Vagina (tissue), 2 donors: ENCODE data around the gene MACROD2. TPM values are rescaled to one million over a fixed set of nuclear protein-coding genes. Genes with fewer than 3 reads are reported as not detected.

Source experiments
- DNase-seq, 2 donors: peaks; one replicate each; pipeline ENCODE4 v3.0.0-alpha.2; 2017; ENCODE audit errors: extremely low spot score in 2 of 2
- H3K27ac ChIP-seq: fragments of 200-600 bp; sonication (generic); one replicate; pipeline ENCODE4 v1.5.1; 2019
- H3K27me3 ChIP-seq: fragments of 200-600 bp; sonication (generic); one replicate; pipeline ENCODE4 v1.5.1; 2019
- H3K36me3 ChIP-seq, 2 donors: fragments of 200-600 bp; sonication (generic); one replicate each; pipeline ENCODE4 v1.5.1; 2017 to 2019
- H3K4me1 ChIP-seq: fragments of 200-600 bp; sonication (generic); one replicate; pipeline ENCODE4 v1.5.1; 2019
- H3K4me3 ChIP-seq, 2 donors: fragments of 200-600 bp; sonication (generic); 1 replicate in 1 of 2; 2 replicates in 1 of 2; pipeline ENCODE4 v1.5.1; 2016 to 2019
- H3K9me3 ChIP-seq: fragments of 200-600 bp; sonication (generic); one replicate; pipeline ENCODE4 v1.5.1; 2019
- POLR2A ChIP-seq, 2 donors: fragments of 450-650 bp; IDR thresholded peaks; one replicate each; pipeline ENCODE4 v1.6.1; 2017; ENCODE audit warnings: antibody characterized with exemption in 2 of 2, mild to moderate bottlenecking in 2 of 2, moderate library complexity in 2 of 2
- POLR2AphosphoS5 ChIP-seq, 2 donors: sonication (generic); formaldehyde crosslinking; IDR thresholded peaks; one replicate each; pipeline ENCODE4 v1.9.0; 2017; ENCODE audit warnings: antibody characterized with exemption in 2 of 2, mild to moderate bottlenecking in 2 of 2, low read depth in 1 of 2; ENCODE audit not compliant: insufficient read depth in 1 of 2
- intact Hi-C: fragments of 100-400 bp; cut with DNase I; formaldehyde crosslinking; loops from one replicate; pipeline ENCODE4 v1.15.1; 2023
- total RNA-seq: library from RNA; depleted of rRNA; stranded (reverse); fragments of >200 nt; gene quantifications from one replicate; pipeline ENCODE4 v1.2.3, GENCODE V29; 2016
- TF ChIP-seq, protein P1 (sequence below), 3 experiments: fragments of 450-650 bp in 2 of 3; fragments of 200-600 bp in 1 of 3; sonication (generic) in 1 of 3; IDR thresholded peaks; one replicate each; pipeline ENCODE4 v1.5.1; 2017 to 2019; ENCODE audit warnings: antibody characterized with exemption in 3 of 3, mild to moderate bottlenecking in 2 of 3, moderate library complexity in 2 of 3

Gene MACROD2
- total RNA-seq, 1 donor from 2014 or later = 12.5 TPM

DNA sequence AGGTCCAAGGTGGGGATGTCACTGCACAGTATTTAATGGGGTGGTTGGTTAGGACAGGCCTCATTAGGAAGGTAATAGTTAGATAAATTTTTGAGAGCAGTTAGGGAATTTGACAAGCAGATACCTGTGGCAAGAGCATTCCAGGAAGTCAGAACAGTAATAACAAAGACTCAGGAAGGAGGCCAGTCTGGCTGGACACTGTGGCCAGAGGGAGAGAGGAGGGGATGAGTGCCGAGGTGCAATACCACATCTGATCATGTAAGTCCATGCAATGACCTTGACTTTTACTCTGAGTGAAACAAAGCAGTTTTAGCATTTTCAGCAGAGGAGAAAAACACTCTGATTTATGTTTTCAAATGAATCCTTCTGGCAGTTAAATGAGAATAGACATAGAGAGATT, 1332.8 kb downstream of the MACROD2 start:
- Histone ChIP-seq H3K4me1 (no peaks in the 10 kb centered on the region), H3K36me3 (no peaks in the 10 kb centered on the region), H3K27ac (no peak overlapping the region), H3K9me3 (no peaks in the 10 kb centered on the region), H3K27me3 (no peaks in the 10 kb centered on the region), H3K4me3 (no peak overlapping the region)
- TF ChIP-seq, protein P1, sequence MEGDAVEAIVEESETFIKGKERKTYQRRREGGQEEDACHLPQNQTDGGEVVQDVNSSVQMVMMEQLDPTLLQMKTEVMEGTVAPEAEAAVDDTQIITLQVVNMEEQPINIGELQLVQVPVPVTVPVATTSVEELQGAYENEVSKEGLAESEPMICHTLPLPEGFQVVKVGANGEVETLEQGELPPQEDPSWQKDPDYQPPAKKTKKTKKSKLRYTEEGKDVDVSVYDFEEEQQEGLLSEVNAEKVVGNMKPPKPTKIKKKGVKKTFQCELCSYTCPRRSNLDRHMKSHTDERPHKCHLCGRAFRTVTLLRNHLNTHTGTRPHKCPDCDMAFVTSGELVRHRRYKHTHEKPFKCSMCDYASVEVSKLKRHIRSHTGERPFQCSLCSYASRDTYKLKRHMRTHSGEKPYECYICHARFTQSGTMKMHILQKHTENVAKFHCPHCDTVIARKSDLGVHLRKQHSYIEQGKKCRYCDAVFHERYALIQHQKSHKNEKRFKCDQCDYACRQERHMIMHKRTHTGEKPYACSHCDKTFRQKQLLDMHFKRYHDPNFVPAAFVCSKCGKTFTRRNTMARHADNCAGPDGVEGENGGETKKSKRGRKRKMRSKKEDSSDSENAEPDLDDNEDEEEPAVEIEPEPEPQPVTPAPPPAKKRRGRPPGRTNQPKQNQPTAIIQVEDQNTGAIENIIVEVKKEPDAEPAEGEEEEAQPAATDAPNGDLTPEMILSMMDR (IDR thresholded peaks at IDR 0.05) = no peak
- TF ChIP-seq POLR2AphosphoS5 (IDR thresholded peaks at IDR 0.05; ENCODE audit: insufficient read depth in 1 of 2, low read depth in 1 of 2) = no peak
- no peak for TF ChIP-seq POLR2A (IDR thresholded peaks at IDR 0.05)
- no peak for DNase-seq
- intact Hi-C loops = no loop called here

DNA sequence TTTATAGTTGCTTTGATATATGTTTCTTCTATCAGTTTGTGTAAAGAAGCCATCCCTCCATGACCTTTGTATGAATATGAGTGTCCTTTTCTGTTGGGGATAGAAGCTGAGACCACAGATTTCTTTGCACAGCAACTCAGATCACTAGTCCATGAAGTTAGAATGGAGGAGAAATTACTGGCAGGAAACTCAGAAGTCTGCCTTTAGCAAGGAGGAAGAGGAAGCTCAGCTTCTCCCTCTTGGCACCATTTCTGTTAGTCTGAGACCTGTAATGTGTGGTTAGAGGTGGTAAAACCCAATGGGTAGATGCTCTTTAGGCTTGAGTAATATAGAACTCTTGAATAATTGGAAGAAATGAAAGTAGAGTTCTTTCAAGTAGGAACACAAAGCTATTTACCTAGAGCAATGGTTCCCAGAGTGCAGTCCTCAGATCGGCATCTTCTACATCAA, 1337.4 kb downstream of the MACROD2 start:
- Histone ChIP-seq H3K9me3 (no peaks in the 10 kb centered on the region), H3K4me1 (no peaks in the 10 kb centered on the region), H3K27me3 (no peaks in the 10 kb centered on the region), H3K27ac (no peak overlapping the region), H3K4me3 (no peak overlapping the region), H3K36me3 (no peaks in the 10 kb centered on the region)
- no peak for DNase-seq
- TF ChIP-seq POLR2AphosphoS5 (IDR thresholded peaks at IDR 0.05; ENCODE audit: insufficient read depth in 1 of 2, low read depth in 1 of 2) = no peak
- TF ChIP-seq POLR2A (IDR thresholded peaks at IDR 0.05) = no peak
- TF ChIP-seq, protein P1 (IDR thresholded peaks at IDR 0.05) = no peak
- intact Hi-C loops = no loop called here

DNA sequence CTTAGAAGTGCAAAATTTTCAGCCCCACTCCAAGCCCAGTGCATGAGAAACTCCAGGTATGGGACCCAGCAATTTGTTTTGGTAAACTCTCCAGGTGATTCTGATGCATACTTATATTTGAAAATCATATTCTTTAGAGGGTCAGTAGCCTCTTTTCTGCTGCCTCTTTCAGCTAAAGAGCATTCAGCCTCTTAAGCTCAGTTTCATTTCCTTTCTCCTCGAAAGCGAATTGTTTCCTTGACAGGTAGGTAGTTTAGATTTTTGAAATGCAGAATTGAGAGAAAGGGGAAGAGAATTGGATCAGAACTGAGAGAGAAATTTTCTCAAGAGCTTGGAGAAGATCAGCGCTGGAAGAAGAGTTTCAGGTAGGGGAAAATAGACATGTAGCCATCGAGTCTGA, 1337.9 kb downstream of the MACROD2 start:
- TF ChIP-seq POLR2AphosphoS5 (IDR thresholded peaks at IDR 0.05; ENCODE audit: insufficient read depth in 1 of 2, low read depth in 1 of 2) (no peak), POLR2A (IDR thresholded peaks at IDR 0.05) (no peak)
- TF ChIP-seq, protein P1 (IDR thresholded peaks at IDR 0.05) = no peak
- Histone ChIP-seq H3K4me1 (no peaks in the 10 kb centered on the region), H3K9me3 (no peaks in the 10 kb centered on the region), H3K36me3 (no peaks in the 10 kb centered on the region), H3K4me3 (no peak overlapping the region), H3K27ac (no peak overlapping the region), H3K27me3 (no peaks in the 10 kb centered on the region)
- intact Hi-C loops = no loop called here
- DNase-seq = no peak

DNA sequence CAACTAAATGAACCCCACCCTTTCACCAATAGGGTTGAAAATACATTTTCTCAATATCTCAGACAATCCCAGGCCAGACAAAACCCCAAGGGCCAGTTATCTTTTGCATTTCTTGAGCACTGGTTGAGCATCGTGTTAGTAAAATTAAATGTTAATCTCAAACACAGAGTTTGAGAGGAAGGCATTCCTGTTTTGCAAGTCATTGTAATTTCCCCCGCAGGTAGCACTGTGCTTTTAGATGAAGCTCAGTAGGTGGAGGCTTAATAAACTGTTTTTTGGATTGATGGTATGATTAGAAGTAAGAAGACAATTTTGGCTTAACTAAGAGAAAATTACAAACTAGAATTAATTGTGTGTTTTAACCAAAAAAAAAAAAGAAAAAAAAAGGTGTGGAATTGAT, 1340.7 kb downstream of the MACROD2 start:
- Histone ChIP-seq H3K4me1 (no peaks in the 10 kb centered on the region), H3K36me3 (no peaks in the 10 kb centered on the region), H3K9me3 (no peaks in the 10 kb centered on the region), H3K4me3 (no peak overlapping the region), H3K27me3 (no peaks in the 10 kb centered on the region), H3K27ac (no peak overlapping the region)
- TF ChIP-seq POLR2A (IDR thresholded peaks at IDR 0.05) (no peak), POLR2AphosphoS5 (IDR thresholded peaks at IDR 0.05; ENCODE audit: insufficient read depth in 1 of 2, low read depth in 1 of 2) (no peak)
- TF ChIP-seq, protein P1 (IDR thresholded peaks at IDR 0.05) = no peak
- DNase-seq = no peak
- intact Hi-C loops = no loop called here

DNA sequence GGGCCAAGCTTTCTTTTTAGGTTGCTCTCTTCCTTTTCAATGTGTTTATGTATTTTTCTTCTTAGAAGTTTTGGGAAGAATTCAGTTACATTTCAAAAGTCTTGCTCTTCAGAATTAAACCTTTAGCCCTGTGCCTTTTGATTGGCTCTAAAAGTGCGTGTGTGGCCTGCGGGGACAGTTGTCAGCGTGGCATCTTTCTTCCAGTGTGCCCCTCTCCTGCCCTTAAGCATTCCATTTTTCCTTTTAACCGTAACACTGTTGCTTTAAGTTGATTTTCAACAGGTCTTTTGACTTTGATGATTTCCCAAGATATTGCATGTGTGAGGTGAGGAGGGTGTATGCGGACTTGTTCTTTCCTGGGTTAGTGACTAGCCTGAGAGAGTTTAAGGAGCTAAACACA, 1341.2 kb downstream of the MACROD2 start:
- TF ChIP-seq POLR2AphosphoS5 (IDR thresholded peaks at IDR 0.05; ENCODE audit: insufficient read depth in 1 of 2, low read depth in 1 of 2) (no peak), POLR2A (IDR thresholded peaks at IDR 0.05) (no peak)
- TF ChIP-seq, protein P1 (IDR thresholded peaks at IDR 0.05) = no peak
- Histone ChIP-seq H3K27me3 (no peaks in the 10 kb centered on the region), H3K4me1 (no peaks in the 10 kb centered on the region), H3K4me3 (no peak overlapping the region), H3K36me3 (no peaks in the 10 kb centered on the region), H3K9me3 (no peaks in the 10 kb centered on the region), H3K27ac (no peak overlapping the region)
- intact Hi-C loops = no loop called here
- DNase-seq = no peak
